DOHH2 (cell line): ENCODE measurements around the gene WDR45.

ENCODE experiments used
- EZH2phosphoT487 ChIP-seq: fragments of 200-600 bp; sonication (generic); IDR thresholded peaks from 2 replicates; pipeline ENCODE4 v1.6.1; 2017; ENCODE audit warnings: borderline replicate concordance, mild to moderate bottlenecking, antibody characterized with exemption, low read length, moderate library complexity, mixed read lengths
- TF ChIP-seq, protein P1 (sequence below): fragments of 200-600 bp; sonication (generic); IDR thresholded peaks from one replicate; pipeline ENCODE4 v1.5.1; 2014; ENCODE audit warnings: antibody characterized with exemption, mild to moderate bottlenecking, low read depth, low read length; ENCODE audit not compliant: poor library complexity, severe bottlenecking

DNA sequence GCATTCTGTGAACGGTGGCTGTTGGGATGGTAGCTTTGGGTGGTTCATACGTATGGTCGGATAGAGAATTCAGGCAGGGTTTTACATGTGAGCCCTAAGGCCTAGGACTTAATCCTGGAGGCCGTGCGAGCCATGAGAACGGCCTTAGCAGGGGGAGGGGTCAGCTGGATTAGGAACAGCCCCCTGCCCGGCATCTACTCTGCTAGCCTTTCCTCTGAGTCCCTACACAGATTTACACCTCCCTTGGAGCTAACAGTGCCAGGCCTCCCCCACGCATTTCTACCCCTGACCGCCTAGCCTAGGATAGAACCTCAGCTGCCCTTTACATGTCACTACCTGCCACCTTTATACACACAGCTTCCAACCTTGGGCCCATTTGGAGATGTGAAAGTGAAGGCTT, 13.0 kb downstream of the WDR45 start:
- no peak for TF ChIP-seq EZH2phosphoT487
- TF ChIP-seq, protein P1, sequence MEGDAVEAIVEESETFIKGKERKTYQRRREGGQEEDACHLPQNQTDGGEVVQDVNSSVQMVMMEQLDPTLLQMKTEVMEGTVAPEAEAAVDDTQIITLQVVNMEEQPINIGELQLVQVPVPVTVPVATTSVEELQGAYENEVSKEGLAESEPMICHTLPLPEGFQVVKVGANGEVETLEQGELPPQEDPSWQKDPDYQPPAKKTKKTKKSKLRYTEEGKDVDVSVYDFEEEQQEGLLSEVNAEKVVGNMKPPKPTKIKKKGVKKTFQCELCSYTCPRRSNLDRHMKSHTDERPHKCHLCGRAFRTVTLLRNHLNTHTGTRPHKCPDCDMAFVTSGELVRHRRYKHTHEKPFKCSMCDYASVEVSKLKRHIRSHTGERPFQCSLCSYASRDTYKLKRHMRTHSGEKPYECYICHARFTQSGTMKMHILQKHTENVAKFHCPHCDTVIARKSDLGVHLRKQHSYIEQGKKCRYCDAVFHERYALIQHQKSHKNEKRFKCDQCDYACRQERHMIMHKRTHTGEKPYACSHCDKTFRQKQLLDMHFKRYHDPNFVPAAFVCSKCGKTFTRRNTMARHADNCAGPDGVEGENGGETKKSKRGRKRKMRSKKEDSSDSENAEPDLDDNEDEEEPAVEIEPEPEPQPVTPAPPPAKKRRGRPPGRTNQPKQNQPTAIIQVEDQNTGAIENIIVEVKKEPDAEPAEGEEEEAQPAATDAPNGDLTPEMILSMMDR = no peak
